OCI-LY3 (cell line): ENCODE measurements around the gene CDH20.

ENCODE experiments used
- H2AFZ ChIP-seq: fragments of 200-600, 300-600 bp; shearing (Covaris generic); 2 replicates; pipeline ENCODE4 v1.6.0; 2014; ENCODE audit warnings: antibody characterized with exemption, low read depth, low read length
- H3K27ac ChIP-seq: fragments of 200-600, 300-600 bp; sonication (generic); 2 replicates; pipeline ENCODE4 v1.5.1; 2014; ENCODE audit warnings: mild to moderate bottlenecking, low read length, moderate library complexity, mixed read lengths
- H3K27me3 ChIP-seq: fragments of 200-600, 300-600 bp; sonication (generic); 2 replicates; pipeline ENCODE4 v1.6.1; 2014; ENCODE audit warnings: low read depth, low read length, mixed read lengths
- H3K36me3 ChIP-seq: fragments of 200-600, 300-600 bp; sonication (generic); replicated peaks from 2 replicates; pipeline ENCODE3; 2014; ENCODE audit warnings: low read depth, low read length, mixed read lengths
- H3K4me1 ChIP-seq: fragments of 300-600, 200-600 bp; sonication (generic); 2 replicates; pipeline ENCODE4 v1.6.1; 2014; ENCODE audit warnings: low read length, mixed read lengths
- H3K4me2 ChIP-seq: fragments of 200-600, 300-600 bp; sonication (generic); 2 replicates; pipeline ENCODE4 v1.6.1; 2014; ENCODE audit warnings: low read length, mixed read lengths
- H3K4me3 ChIP-seq: fragments of 300-600, 200-600 bp; sonication (generic); 2 replicates; pipeline ENCODE4 v1.5.1; 2014; ENCODE audit warnings: antibody characterized with exemption, mild to moderate bottlenecking, low read length, moderate library complexity
- H3K79me2 ChIP-seq: fragments of 300-600, 200-600 bp; shearing (Covaris generic); 2 replicates; pipeline ENCODE4 v1.6.1; 2014; ENCODE audit warnings: mild to moderate bottlenecking, low read length, mixed read lengths
- H3K9ac ChIP-seq: fragments of 300-600, 200-600 bp; shearing (Covaris generic); 2 replicates; pipeline ENCODE4 v1.6.0; 2014; ENCODE audit warnings: mild to moderate bottlenecking, low read length, moderate library complexity
- H3K9me3 ChIP-seq: fragments of 200-600, 300-600 bp; shearing (Covaris generic); 2 replicates; pipeline ENCODE4 v1.6.1; 2014; ENCODE audit warnings: low read length, mixed read lengths; ENCODE audit not compliant: insufficient read depth
- H4K20me1 ChIP-seq: fragments of 200-600, 300-600 bp; sonication (generic); 2 replicates; pipeline ENCODE4 v1.6.1; 2016; ENCODE audit warnings: low read length, mixed read lengths; ENCODE audit not compliant: insufficient read depth
- EZH2phosphoT487 ChIP-seq: fragments of 200-600 bp; shearing (Covaris generic); IDR thresholded peaks from 2 replicates; pipeline ENCODE4 v1.6.1; 2018; ENCODE audit warnings: antibody characterized with exemption, mixed run types, low read depth
- TF ChIP-seq, protein P1 (sequence below): fragments of 200-600, 300-600 bp; sonication (generic); IDR thresholded peaks from 2 replicates; pipeline ENCODE4 v1.5.1; 2014; ENCODE audit warnings: antibody characterized with exemption, low read length, low read depth

Gene CDH20

DNA sequence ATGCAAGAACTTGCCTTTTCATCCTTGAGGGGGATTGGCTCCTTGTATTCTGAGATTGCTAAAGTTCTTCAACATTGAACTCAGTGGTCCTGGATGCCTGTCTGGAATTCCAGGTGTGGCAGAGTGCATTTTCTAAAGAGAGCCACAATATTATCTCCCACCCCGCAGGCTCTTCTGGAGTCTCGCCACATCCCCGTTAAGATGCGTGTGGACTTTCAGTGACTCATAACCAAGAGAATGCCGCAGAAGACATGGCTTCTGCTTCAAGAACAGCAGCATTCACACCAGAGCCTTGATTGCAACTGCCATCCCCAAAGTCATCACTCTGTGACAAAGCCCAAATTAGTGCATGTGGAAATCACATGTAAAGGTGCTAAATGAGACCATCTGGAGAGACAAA lies 142.7 kb downstream of the CDH20 start:
- peaks cover 3% of the 10 kb centered on the region; the same call in 1 of the 2 replicates for H3K4me1 ChIP-seq
- no peaks in the 10 kb centered on the region for H4K20me1 ChIP-seq
- no peak overlapping the region for H3K4me2 ChIP-seq
- no peak overlapping the region for H2AFZ ChIP-seq
- peaks cover 27% of the 10 kb centered on the region for H3K27me3 ChIP-seq
- no peaks in the 10 kb centered on the region for H3K9me3 ChIP-seq
- no peak for TF ChIP-seq EZH2phosphoT487
- TF ChIP-seq, protein P1, sequence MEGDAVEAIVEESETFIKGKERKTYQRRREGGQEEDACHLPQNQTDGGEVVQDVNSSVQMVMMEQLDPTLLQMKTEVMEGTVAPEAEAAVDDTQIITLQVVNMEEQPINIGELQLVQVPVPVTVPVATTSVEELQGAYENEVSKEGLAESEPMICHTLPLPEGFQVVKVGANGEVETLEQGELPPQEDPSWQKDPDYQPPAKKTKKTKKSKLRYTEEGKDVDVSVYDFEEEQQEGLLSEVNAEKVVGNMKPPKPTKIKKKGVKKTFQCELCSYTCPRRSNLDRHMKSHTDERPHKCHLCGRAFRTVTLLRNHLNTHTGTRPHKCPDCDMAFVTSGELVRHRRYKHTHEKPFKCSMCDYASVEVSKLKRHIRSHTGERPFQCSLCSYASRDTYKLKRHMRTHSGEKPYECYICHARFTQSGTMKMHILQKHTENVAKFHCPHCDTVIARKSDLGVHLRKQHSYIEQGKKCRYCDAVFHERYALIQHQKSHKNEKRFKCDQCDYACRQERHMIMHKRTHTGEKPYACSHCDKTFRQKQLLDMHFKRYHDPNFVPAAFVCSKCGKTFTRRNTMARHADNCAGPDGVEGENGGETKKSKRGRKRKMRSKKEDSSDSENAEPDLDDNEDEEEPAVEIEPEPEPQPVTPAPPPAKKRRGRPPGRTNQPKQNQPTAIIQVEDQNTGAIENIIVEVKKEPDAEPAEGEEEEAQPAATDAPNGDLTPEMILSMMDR = no peak
- no peaks in the 10 kb centered on the region for H3K79me2 ChIP-seq
- H3K27ac ChIP-seq = no peak overlapping the region
- H3K36me3 ChIP-seq = no peaks in the 10 kb centered on the region
- no peak overlapping the region for H3K4me3 ChIP-seq
- no peak overlapping the region for H3K9ac ChIP-seq

DNA sequence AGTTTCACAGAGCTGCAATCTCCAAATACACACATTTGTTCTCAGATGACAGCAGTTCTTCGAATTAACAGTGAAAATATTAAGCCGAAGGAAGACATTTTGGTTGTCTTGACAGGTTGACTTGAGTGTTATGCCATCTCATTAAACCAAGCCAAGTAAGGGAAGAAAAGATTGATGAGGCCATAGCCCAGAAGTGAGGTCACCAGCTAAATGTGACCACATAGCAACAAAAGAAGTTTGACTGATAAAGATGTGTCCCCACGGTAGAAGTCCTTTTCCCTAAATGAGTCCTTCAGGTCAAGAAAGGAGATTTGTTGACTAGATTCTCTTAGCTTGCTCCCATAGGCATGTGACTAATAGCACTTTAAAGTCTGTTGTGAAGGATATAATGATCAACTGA lies 156.1 kb downstream of the CDH20 start:
- no peaks in the 10 kb centered on the region for H3K4me1 ChIP-seq
- no peaks in the 10 kb centered on the region for H3K9me3 ChIP-seq
- H2AFZ ChIP-seq = no peak overlapping the region
- H4K20me1 ChIP-seq = no peaks in the 10 kb centered on the region
- TF ChIP-seq, protein P1 = no peak
- TF ChIP-seq EZH2phosphoT487 = no peak
- no peak overlapping the region for H3K27ac ChIP-seq
- no peaks in the 10 kb centered on the region for H3K79me2 ChIP-seq
- H3K4me2 ChIP-seq = no peak overlapping the region
- H3K27me3 ChIP-seq = peaks cover 16% of the 10 kb centered on the region
- no peak overlapping the region for H3K4me3 ChIP-seq
- H3K9ac ChIP-seq = no peak overlapping the region
- H3K36me3 ChIP-seq = no peaks in the 10 kb centered on the region

DNA sequence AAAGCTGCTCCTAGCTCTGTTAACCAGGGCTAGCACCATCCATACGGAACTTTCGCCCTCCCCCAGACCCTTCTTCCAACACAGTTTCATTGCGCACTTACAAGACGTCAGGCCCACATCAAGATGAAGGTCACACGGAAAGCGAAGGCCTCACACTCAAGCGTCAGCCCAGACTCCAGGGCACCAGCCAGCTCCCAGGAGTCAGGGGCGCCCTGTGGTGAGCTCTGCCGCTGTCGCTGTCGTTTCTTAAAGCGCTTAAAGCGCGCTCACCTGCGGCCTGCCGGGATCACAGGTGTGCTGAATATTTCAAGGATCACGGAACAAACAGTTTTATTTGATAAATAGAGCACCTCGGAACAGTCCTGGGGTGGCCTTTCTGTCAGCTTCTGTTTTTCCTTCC lies 163.1 kb downstream of the CDH20 start:
- Histone ChIP-seq H3K4me3 (no peak overlapping the region), H3K27ac (no peak overlapping the region), H3K4me2 (no peak overlapping the region), H3K27me3 (peaks cover 20% of the 10 kb centered on the region), H3K9ac (no peak overlapping the region), H3K79me2 (no peaks in the 10 kb centered on the region), H4K20me1 (no peaks in the 10 kb centered on the region), H3K36me3 (no peaks in the 10 kb centered on the region), H3K9me3 (no peaks in the 10 kb centered on the region), H2AFZ (no peak overlapping the region), H3K4me1 (peaks cover 9% of the 10 kb centered on the region)
- TF ChIP-seq EZH2phosphoT487 = no peak
- TF ChIP-seq, protein P1 = no peak

DNA sequence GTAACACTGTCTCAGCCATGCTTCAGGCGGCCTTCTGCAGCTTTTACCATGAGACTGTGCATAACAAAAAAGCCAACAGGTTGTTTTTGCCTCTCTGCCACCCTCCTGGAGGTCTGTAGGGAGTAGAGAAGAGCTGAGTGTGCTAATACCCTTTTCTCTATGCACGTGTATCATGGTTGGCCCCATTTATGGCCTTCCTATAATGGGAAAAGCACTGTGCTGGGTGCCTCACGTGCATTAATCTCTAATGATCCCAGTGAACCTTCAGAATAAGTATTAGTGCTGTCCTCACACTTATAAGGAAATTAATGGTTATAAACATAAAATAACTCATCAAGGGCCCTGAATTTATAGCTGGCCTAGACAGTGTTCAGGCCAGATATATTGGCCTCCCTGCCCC lies 164.2 kb downstream of the CDH20 start:
- Histone ChIP-seq H4K20me1 (no peaks in the 10 kb centered on the region), H3K9me3 (no peaks in the 10 kb centered on the region), H3K4me1 (peaks cover 14% of the 10 kb centered on the region), H3K9ac (no peak overlapping the region), H2AFZ (0 out of 2 replicates have a peak overlapping the region, but pooled peaks have one; percentile 4), H3K27me3 (peaks cover 13% of the 10 kb centered on the region; the same call in 1 of the 2 replicates), H3K27ac (no peak overlapping the region), H3K79me2 (no peaks in the 10 kb centered on the region), H3K36me3 (no peaks in the 10 kb centered on the region), H3K4me3 (no peak overlapping the region), H3K4me2 (peak overlapping the region; percentile 8; the same call in 1 of the 2 replicates)
- TF ChIP-seq EZH2phosphoT487 = no peak
- TF ChIP-seq, protein P1 = no peak
